Activated B cell treated with CpG ODN at 0.5 μM for 24 hours (primary cell): ENCODE data around the gene TMED1. TPM values are rescaled to one million over a fixed set of nuclear protein-coding genes. Genes with fewer than 3 reads are reported as not detected.
A peak's percentile ranks its signal among the peaks of the same experiment; 100 is the strongest.

Experiments
- ATAC-seq: fragments of 200-7000 bp; cut with Tn5 transposase; one replicate; pipeline ENCODE4 v1.10.0; 2021; ENCODE audit warnings: low read depth, mild to moderate bottlenecking, moderate library complexity
- CTCF ChIA-PET: fragments of 350-600 bp; sonication (Branson Sonifier 250); formaldehyde crosslinking; loops from one replicate; lab custom pipeline; 2021; ENCODE audit warnings: antibody characterized with exemption; lab: Charles Lee
- POLR2A ChIA-PET: fragments of 350-600 bp; sonication (Branson Sonifier 250); formaldehyde crosslinking; loops from one replicate; lab custom pipeline; 2021; ENCODE audit warnings: antibody characterized with exemption; lab: Charles Lee
- DNase-seq: peaks from one replicate; pipeline ENCODE4 v3.0.0; 2022
- H3K27ac Mint-ChIP-seq: one replicate; pipeline ENCODE4 v1.8.0; 2020; ENCODE audit warnings: mixed read lengths
- H3K27me3 Mint-ChIP-seq: one replicate; pipeline ENCODE4 v1.8.0; 2021; ENCODE audit warnings: mixed read lengths
- H3K36me3 Mint-ChIP-seq: one replicate; pipeline ENCODE4 v1.8.0; 2021; ENCODE audit warnings: low read depth, mixed read lengths
- H3K4me1 Mint-ChIP-seq: one replicate; pipeline ENCODE4 v1.8.0; 2021; ENCODE audit warnings: mixed read lengths
- H3K4me3 Mint-ChIP-seq: one replicate; pipeline ENCODE4 v1.8.0; 2020; ENCODE audit warnings: mild to moderate bottlenecking, mixed read lengths
- H3K9me3 Mint-ChIP-seq: one replicate; pipeline ENCODE4 v1.8.0; 2020; ENCODE audit warnings: mixed read lengths
- intact Hi-C: fragments of 100-400 bp; cut with micrococcal nuclease; formaldehyde crosslinking; loops from one replicate; pipeline ENCODE4 v1.15.1; 2024
- total RNA-seq: library from RNA; stranded (reverse); gene quantifications from 2 replicates; pipeline ENCODE4 v1.2.3, GENCODE V29; 2022
- TF ChIP-seq, protein P1 (sequence below): fragments of 200-600 bp; IDR thresholded peaks from one replicate; pipeline ENCODE4 v1.8.0; 2022; ENCODE audit warnings: antibody characterized with exemption, mild to moderate bottlenecking

The TMED1 gene
- total RNA-seq, 1 donor from 2014 or later = 11.9 TPM

- H3K4me1 Mint-ChIP-seq = no peaks in the 10 kb centered on the region
- intact Hi-C loops = no loop called here
- ATAC-seq (no peak), DNase-seq (no peak)
- H3K9me3 Mint-ChIP-seq = no peaks in the 10 kb centered on the region
- no peaks in the 10 kb centered on the region for H3K27me3 Mint-ChIP-seq
- TF ChIP-seq, protein P1, sequence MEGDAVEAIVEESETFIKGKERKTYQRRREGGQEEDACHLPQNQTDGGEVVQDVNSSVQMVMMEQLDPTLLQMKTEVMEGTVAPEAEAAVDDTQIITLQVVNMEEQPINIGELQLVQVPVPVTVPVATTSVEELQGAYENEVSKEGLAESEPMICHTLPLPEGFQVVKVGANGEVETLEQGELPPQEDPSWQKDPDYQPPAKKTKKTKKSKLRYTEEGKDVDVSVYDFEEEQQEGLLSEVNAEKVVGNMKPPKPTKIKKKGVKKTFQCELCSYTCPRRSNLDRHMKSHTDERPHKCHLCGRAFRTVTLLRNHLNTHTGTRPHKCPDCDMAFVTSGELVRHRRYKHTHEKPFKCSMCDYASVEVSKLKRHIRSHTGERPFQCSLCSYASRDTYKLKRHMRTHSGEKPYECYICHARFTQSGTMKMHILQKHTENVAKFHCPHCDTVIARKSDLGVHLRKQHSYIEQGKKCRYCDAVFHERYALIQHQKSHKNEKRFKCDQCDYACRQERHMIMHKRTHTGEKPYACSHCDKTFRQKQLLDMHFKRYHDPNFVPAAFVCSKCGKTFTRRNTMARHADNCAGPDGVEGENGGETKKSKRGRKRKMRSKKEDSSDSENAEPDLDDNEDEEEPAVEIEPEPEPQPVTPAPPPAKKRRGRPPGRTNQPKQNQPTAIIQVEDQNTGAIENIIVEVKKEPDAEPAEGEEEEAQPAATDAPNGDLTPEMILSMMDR = no peak
- ChIA-PET CTCF (no interaction called here), POLR2A (no interaction called here)
- H3K36me3 Mint-ChIP-seq = peaks cover 56% of the 10 kb centered on the region
- H3K27ac Mint-ChIP-seq = no peak overlapping the region
- H3K4me3 Mint-ChIP-seq = no peak overlapping the region
These were observed 19.9 kb downstream of the TMED1 start for GRCh38 chr19:10815969-10816644.

GRCh38 chr19:10815007-10815536 lies 20.9 kb downstream of the TMED1 start:
- peak overlapping the region; percentile 18 for H3K27ac Mint-ChIP-seq
- peaks cover 57% of the 10 kb centered on the region for H3K36me3 Mint-ChIP-seq
- intact Hi-C loops = no loop called here
- H3K4me1 Mint-ChIP-seq = no peaks in the 10 kb centered on the region
- POLR2A ChIA-PET = no interaction called here
- no peak for ATAC-seq
- DNase-seq = no peak
- TF ChIP-seq, protein P1 = no peak
- H3K4me3 Mint-ChIP-seq = no peak overlapping the region
- no peaks in the 10 kb centered on the region for H3K27me3 Mint-ChIP-seq
- CTCF ChIA-PET = no interaction called here
- no peaks in the 10 kb centered on the region for H3K9me3 Mint-ChIP-seq

DNA sequence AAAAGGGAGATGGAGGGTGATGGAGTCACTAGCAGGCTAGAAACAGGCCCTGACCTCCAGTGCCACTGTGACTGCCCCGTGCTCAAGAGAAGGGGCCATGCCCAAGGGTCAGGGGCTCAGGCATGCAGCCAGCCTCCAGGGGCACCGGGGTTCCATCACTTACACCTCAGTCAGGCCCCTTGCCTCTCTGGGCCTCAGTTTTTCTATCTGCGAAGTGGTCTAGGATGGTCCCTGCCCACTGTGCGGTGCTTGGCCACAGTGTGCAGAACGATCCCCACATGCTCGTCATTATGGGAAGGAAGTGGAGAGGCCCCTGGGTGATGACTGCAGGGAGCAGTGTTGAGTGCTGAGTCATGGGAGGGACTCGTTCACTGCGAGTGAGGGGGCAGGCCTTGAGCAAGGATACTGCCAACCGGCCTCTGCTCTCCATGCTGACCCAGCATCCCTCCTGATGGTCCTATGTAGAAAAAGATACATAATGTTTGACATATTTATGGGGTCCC lies 23.1 kb downstream of the TMED1 start:
- ChIA-PET CTCF (no interaction called here), POLR2A (no interaction called here)
- no peaks in the 10 kb centered on the region for H3K9me3 Mint-ChIP-seq
- peaks cover 60% of the 10 kb centered on the region for H3K36me3 Mint-ChIP-seq
- H3K27me3 Mint-ChIP-seq = no peaks in the 10 kb centered on the region
- intact Hi-C loops = no loop called here
- no peak overlapping the region for H3K4me3 Mint-ChIP-seq
- DNase-seq (no peak), ATAC-seq (no peak)
- H3K27ac Mint-ChIP-seq = no peak overlapping the region
- TF ChIP-seq, protein P1 = no peak
- H3K4me1 Mint-ChIP-seq = no peaks in the 10 kb centered on the region

DNA sequence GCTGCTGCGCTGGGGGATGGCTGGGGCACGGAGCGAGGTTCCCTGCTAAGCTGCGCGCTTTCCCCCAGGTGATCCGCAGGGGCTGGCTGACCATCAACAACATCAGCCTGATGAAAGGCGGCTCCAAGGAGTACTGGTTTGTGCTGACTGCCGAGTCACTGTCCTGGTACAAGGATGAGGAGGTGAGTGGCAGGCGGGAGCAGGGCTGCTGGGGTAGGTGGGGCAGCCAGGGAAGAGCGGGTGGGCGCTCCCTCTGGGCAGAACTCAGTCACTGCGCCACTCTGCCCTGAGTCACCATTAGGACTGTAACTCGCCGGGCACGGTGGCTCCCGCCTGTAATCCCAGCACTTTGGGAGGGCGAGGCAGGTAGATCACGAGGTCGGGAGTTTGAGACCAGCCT lies 23.8 kb downstream of the TMED1 start:
- ChIA-PET CTCF (no interaction called here), POLR2A (no interaction called here)
- Mint-ChIP-seq H3K4me1 (no peaks in the 10 kb centered on the region), H3K27ac (no peak overlapping the region), H3K36me3 (peaks cover 59% of the 10 kb centered on the region), H3K27me3 (no peaks in the 10 kb centered on the region), H3K4me3 (no peak overlapping the region), H3K9me3 (no peaks in the 10 kb centered on the region)
- DNase-seq (no peak), ATAC-seq (no peak)
- intact Hi-C loops = no loop called here
- TF ChIP-seq, protein P1 = no peak

GRCh38 chr19:10811391-10812111 lies 24.5 kb downstream of the TMED1 start:
- POLR2A ChIA-PET = no interaction called here

More at GRCh38 chr19:10811391-10812111, 24.5 kb downstream of the TMED1 start:
- H3K27ac Mint-ChIP-seq = no peak overlapping the region
- peaks cover 55% of the 10 kb centered on the region for H3K36me3 Mint-ChIP-seq
- no peaks in the 10 kb centered on the region for H3K9me3 Mint-ChIP-seq
- intact Hi-C loops = no loop called here
- TF ChIP-seq, protein P1 = no peak
- ATAC-seq (no peak), DNase-seq (no peak)
- H3K4me3 Mint-ChIP-seq = no peak overlapping the region
- CTCF ChIA-PET = no interaction called here
- H3K27me3 Mint-ChIP-seq = no peaks in the 10 kb centered on the region
- H3K4me1 Mint-ChIP-seq = no peaks in the 10 kb centered on the region
